HG03039 (cell line): ENCODE measurements around the gene COPZ1.
"Not testable (repeated sequence)": the region's sequence is repeated elsewhere in the genome, so short reads cannot be mapped to it uniquely, and the experiment has no call there.

ENCODE experiments used
- ATAC-seq: cut with Tn5 transposase; IDR thresholded peaks from one replicate; pipeline ENCODE4 v1.9.1; 2021; ENCODE audit warnings: mild to moderate bottlenecking, moderate library complexity; ENCODE audit not compliant: unreplicated experiment

Gene COPZ1, protein sequence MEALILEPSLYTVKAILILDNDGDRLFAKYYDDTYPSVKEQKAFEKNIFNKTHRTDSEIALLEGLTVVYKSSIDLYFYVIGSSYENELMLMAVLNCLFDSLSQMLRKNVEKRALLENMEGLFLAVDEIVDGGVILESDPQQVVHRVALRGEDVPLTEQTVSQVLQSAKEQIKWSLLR

GRCh38 chr12:54324617-54325441, at the start of gene COPZ1:
TSS of gene COPZ1 (plus strand) at chr12:54325131. CDS start at chr12:54325164, 33 bp downstream.
- ATAC-seq, result peak; percentile 98

DNA sequence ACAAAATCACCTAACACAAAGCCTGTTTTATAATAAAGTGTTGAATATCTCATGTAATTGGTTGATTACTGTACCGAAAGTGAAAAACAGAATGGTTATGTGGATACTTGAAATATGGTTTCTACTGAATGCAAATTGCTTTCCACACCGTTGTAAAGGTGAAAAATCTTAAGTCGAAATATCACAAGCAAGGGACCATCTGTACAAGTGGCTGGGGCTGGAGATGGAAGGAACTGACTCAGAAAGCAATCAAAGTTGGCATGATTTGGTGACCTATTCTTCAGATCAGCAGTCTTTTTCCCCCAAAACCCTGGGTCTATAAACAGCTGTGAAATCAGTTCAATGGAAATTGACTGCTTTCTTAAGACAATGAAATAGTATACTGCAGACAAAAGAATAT, 48.6 kb upstream of the COPZ1 start:
- no peak for ATAC-seq

- ATAC-seq, result no peak
These were observed 47.1 kb upstream of the COPZ1 start for GRCh38 chr12:54277823-54278276.

DNA sequence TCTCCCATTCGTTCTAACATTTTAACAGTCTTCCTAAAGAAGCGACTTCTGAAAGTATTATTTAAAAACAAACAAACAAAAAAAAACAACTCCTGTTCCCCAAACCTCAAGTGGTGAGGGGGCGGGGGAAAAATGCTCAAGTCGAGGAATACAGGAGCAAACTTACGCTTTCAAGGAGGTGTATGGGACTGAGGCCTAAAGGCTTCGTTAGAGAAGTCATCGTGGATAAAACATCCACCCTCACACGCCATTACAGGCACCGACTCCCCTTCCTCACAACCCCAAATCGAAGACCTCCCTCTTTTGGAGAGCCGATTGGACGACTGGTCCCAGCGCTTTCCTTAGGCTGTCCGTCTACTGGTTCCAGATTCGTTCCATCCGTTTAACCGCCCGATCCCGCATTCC, 45.7 kb upstream of the COPZ1 start:
- ATAC-seq, result no peak

- peak; percentile 58 for ATAC-seq
These were observed 45.1 kb upstream of the COPZ1 start, which contains the start of gene CBX5 for GRCh38 chr12:54279632-54280467. TSS of gene CBX5 (minus strand) at chr12:54280122. CDS start at chr12:54257650, 22,472 bp downstream.

- ATAC-seq, result peak; percentile 85
These were observed 44.3 kb upstream of the COPZ1 start, which contains the start of gene HNRNPA1 for GRCh38 chr12:54280468-54281260. TSS of gene HNRNPA1 (plus strand) at chr12:54280726. CDS start at chr12:54280808, 82 bp downstream.

DNA sequence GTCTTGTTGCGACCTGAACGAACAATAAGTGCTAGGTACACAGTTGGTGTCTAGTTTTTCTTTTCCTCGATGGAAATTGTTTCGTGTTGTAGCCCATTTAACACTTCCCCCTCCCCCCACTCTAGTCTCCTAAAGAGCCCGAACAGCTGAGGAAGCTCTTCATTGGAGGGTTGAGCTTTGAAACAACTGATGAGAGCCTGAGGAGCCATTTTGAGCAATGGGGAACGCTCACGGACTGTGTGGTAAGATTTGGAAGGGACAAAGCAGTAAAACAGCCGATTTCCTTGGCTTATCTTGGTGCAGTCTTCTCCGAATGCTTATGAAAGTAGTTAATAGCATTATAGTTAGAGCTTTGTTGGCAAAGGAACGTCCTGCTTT, 43.7 kb upstream of the COPZ1 start:
- not testable (repeated sequence) for ATAC-seq

- not testable (repeated sequence) for ATAC-seq
These were observed 43.2 kb upstream of the COPZ1 start for GRCh38 chr12:54281694-54282093.

DNA sequence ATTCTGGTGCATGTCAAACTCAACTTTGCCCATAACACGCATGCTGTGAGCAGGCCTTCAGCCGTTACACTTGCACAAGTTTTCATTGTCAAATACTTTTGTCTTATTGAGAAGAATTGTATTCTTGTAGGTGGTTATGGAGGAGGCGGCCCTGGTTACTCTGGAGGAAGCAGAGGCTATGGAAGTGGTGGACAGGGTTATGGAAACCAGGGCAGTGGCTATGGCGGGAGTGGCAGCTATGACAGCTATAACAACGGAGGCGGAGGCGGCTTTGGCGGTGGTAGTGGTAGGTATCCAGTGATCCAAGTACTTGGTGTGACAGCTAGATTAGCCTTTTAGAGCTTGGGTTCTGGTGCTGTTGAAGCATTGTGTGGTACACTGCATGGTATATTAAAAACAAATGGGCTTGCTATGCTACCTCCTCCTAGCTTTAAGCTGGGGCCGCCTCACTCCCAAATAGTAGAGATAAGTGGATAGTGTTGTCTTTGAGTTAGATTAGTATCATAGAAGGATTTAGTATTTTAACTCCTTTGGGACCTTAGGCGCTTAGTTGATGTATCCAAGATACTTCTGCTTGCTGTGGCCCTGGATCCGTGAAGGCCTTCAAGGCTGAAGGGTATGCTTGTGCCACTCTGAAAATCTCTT, 41.9 kb upstream of the COPZ1 start:
- ATAC-seq, result no peak

- ATAC-seq, result not testable (repeated sequence)
These were observed 40.7 kb upstream of the COPZ1 start for GRCh38 chr12:54284070-54284780.

DNA sequence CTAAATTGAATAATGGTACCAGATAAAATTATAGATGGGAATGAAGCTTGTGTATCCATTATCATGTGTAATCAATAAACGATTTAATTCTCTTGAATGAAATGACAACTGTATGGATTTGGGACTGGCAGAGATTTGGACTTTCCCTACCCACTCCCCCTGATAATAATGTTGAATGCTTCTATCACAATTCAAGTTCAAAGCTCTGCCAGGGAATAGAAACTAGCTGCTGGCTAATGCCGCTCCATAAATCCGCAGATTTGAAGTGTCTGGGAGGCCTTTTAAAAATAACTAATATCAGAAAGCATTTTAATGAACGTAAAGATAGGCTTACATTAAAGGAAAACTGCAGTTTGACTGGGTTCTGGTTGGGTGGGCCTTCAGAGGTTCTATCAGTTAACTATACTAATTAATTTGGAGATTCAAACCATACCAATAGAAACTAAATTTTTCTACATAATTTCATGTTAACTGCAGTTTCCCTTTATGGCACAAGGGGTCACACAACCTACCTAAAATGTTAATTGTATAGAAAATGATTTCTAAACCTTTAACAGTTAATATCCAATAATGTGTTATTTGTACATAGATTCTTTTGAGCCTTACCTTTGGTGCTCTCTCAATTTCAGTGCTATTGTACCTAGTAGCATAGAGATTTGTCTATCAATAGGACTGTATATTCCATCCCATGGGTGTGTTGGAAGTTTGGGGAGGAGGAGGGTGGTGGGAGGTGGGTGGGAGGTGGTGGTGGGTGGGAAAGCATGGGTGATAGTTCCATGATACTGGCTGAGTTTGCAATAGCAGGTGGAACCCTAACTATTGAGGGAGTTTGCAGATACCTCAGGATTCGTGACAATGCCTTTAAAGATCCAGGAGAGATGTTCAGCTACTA, 39.5 kb upstream of the COPZ1 start:
- no peak for ATAC-seq

GRCh38 chr12:54286042-54287030, 38.6 kb upstream of the COPZ1 start:
- ATAC-seq, result no peak

DNA sequence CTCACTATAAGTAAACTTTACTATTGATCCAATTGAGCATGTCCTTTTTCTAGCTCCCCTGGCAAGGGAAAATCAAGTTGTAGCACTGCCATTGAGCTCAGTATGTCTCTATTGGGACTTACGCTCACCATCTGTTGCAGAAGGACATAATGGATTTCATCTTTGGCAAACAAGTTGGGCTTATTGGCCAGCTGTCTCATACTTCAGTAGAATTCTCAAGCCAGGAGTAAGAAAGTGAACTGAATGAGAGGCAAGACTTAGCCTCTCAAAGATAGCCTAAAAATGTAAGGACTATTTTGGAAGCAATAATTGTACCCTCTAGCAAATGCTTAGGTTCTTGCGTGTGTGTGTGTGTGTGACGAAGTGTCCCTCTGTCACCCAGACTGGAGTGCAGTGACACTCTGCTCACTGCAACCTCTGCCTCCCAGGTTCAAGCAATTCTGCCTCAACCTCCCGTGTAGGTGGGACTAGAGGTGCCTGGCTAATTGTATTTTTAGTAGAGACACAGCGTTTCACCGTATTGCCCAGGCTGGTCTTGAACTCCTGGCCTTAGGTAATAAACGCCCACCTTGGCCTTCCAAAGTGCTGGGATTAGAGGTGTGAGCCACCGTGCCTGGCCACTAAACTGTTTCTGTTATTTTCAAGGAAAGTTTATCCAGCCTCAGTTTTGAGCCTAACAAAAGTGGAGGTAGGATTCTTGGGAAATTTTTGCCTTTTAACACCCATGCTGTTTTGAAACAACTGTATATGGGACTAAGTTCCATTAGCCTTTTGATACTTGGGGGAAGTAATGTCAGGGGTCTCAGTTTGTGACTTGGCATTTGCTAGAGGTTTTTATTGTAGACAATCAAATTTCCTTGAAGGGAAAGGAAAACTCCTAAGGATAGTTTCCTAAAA, 37.4 kb upstream of the COPZ1 start:
- ATAC-seq, result no peak

- ATAC-seq, result no peak
These were observed 32.6 kb upstream of the COPZ1 start for GRCh38 chr12:54292083-54292930.

- ATAC-seq, result no peak
These were observed 32.0 kb upstream of the COPZ1 start for GRCh38 chr12:54292931-54293241.
